DLD1 (cell line): ENCODE results near the gene AP1M1.

Source experiments
- in situ Hi-C: cut with HindIII; loops from 2 replicates; pipeline ENCODE4 v1.10.0; 2017; ENCODE audit warnings: low sequenced_read_pairs

The AP1M1 gene

DNA sequence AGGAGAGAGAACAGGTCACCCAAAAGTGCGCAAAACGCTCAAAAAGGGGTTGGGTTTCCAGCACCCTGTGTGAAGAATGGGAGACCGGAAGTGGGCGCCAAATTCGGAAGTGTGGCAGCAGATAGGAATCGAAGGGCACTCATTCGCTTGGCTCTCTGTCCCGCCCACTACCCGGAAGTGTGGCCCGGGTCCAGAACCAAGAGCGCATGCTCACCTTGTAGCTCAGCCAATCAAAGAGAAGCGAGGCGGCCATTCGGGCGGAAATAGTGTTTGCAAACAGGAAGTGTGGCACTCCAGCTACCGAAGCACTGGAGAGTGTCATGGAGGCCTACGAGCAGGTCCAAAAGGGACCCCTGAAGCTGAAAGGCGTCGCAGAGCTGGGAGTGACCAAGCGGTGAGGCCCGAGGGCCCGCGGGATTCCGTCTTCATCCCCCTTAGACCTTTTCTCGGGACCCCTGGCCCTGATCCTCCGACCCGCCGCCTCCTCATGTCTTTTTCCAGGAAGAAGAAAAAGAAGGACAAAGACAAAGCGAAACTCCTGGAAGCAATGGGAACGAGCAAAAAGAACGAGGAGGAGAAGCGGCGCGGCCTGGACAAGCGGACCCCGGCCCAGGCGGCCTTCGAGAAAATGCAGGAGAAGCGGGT is 12.5 kb upstream of the AP1M1 start, which contains the start of gene FAM32A:
FAM32A (plus strand) TSS at position 288 of the 645 bp plus-strand sequence; CDS start at position 321, 33 bp downstream.
- in situ Hi-C loops = no loop called here

DNA sequence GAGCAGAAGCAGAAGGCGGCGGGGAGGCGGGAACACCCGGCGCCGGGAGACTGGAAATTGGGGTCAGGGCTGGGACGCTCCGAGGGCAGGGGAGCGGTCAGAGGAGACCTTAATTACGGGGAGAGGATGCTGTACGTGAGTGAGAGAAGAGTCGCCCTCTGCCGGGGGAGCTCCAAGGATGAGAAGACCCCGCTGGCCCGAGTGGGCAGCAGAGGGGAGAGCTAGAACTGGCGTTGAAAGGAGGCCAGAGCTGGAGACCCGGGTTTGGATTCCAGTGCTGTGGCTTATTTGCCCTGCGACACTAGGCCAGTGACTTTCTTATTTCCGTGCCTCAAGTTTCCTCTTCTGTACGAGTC is 12.0 kb upstream of the AP1M1 start:
- in situ Hi-C loops = no loop called here

DNA sequence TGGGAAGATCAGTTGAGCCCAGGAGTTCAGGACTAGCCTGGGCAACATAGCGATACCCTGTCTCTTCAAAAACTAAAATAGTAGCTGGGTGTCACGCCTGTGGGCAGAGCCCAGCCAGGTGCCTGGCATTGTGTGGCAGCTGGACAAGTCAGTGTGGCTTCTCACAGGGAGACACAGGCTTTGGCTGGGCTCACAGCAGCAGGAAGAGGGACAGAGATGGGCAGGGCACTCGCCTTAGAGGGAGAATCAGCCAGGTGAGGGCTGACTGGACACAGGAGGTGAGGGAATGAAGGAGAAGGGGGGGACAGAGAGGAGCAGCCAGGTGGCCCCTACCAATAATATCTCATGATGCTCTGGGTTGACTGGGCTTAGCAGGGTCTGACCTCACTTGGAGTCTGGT is 9.2 kb upstream of the AP1M1 start:
- in situ Hi-C loops = no loop called here

DNA sequence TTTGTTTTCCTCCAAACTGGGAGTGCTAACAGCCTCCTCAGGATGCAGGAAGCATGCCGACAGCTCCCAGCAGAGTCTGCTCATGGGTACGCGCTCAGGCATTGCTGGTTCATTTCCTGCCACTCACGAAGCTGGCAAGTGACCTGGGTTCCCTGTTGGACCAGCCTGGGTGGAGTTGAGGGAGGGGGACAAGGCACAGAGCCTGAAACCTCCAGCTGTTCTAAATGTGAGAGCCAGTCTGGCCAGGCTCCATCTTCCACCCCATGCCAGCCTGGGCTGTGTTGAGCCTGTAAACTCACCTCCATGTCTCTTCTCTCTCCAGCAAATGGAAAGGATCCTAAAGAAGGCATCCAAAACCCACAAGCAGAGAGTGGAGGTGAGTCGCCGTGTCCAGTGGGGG is 7.5 kb upstream of the AP1M1 start:
- in situ Hi-C loops = no loop called here

DNA sequence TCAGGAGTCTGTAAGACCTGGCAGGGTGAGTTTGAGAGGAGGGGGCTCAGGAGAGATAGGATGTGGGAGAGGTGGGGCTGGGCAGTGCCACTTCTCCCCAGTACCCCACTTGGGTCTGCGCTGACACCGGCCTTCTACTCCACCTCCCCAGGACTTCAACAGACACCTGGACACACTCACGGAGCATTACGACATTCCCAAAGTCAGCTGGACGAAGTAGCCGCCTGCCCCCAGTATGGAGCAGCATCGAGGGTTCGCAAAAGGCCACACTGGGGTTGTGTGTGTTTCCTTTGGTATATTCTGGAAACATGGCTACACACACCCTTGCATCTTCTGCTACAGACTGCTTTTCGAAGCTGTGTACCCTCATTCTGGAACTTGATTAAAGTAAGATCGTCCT is 7.0 kb upstream of the AP1M1 start:
- in situ Hi-C loops = no loop called here

DNA sequence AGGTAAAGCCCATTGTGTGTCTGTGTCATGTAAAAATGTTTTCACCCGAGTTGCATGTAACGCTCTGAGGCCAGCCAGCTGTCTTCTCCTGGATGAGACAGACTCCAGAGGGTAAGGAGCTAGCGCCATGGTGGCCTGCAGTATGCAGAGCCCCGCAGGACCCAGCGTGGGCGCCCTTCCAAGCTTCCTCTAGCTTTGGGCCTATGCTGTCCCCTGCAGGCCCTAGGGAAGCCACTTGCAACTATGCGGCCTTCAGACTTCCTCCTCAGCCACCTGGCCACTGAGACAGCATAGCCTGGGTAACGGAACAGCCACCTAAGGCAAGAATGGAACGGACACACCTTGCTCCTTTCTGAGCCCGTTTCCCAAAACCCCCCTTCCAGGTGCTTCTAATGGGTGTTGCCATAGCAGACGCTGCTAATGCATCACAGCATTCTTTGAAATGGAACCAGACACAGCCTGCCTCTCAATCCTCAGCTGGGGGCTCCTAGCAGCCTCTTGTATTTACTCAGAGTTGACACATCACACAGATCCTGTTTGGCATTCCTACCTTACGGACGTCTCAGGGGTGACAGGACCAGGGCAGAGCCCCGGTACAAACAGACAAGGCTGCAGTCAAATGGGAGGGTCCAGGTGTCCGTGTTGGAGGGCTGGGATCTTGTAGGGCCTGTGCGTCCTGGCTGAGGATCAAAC is 6.3 kb upstream of the AP1M1 start:
- in situ Hi-C loops = no loop called here

DNA sequence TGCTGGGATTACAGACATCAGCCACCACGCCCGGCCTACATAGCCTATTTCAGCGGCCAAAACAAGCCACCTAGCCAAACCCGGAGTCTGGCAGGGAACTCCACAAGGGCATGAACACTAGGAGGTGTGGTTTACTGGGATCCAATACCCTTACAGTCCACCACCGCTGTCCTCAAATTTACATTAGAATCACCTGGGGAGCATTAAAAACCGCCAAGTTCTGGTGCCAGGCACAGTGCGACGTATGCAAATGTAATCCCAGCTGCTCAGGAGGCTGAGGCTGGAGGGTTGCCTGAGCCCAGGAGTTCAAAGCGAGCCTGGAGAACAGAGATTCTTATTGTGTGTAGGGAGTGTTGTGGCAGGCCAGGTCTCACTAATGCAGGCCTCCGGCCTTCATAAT is 4.2 kb upstream of the AP1M1 start:
- in situ Hi-C loops = no loop called here

DNA sequence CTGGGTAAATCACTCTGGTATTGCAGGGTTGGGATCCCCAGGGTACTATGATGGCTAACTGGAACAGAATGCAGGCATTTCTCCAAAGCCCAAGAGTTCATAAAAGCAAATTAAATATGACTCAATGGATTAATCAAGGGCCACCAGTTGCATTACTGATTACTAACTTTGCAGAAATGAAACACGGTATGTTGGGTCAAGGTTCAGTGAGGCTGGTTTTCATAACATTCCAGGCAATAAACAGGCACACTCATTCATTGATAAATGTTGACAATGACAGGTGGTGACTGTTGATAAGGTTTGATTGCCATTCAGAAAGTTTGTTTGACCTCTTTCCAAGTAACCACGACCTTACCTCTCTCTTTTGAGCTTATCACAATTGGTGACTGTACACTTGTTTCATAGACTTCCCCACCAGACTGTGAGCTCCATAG is 506 bp upstream of the AP1M1 start:
- in situ Hi-C loops = no loop called here

DNA sequence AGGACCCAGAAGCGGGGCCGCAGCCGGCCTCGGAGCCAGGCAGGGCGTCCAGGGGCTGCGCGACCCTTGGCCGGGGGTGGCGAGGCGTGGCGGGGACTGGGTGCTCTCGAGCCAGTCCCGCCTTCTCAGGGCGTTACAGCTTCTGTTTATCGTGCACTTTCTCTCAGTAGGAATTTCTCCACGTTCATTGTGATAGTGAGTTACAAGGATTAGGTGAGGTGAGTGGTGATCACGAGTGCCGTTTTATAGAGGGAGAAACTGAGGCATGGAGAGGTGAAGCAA is 600 bp downstream of the AP1M1 start:
- in situ Hi-C loops = no loop called here

DNA sequence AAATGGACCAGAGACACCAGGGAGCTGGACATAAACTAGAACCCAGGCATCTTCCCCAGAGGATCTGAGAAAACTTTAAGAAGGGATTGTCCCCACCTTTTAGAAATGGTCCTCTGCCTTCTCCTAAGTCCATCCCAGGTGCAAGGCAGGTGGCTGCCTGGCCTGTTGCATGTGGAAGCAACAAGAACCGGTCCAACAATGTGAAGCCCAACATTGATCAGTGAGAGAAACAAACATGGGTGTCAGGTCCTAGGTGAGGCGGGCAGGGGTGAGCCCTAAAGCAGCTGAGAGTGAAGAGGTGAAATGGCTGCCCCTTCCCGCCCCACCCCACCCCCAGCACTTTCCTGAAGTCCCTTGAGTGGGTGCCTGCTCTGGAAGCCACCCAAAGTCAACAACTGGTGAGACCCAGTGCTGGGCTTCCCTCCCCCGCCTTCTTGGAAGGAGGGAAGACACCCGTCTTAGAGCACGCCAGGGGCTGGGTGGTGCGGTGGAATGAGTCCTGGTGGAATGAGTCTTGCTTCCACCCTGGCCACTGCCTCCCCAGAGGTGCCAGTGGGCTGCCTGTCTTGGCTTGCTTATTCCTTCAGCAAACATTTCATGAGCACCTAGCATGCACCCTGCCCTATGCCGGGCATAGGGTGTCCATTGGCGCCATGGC is 1.7 kb downstream of the AP1M1 start:
- in situ Hi-C loops = no loop called here

DNA sequence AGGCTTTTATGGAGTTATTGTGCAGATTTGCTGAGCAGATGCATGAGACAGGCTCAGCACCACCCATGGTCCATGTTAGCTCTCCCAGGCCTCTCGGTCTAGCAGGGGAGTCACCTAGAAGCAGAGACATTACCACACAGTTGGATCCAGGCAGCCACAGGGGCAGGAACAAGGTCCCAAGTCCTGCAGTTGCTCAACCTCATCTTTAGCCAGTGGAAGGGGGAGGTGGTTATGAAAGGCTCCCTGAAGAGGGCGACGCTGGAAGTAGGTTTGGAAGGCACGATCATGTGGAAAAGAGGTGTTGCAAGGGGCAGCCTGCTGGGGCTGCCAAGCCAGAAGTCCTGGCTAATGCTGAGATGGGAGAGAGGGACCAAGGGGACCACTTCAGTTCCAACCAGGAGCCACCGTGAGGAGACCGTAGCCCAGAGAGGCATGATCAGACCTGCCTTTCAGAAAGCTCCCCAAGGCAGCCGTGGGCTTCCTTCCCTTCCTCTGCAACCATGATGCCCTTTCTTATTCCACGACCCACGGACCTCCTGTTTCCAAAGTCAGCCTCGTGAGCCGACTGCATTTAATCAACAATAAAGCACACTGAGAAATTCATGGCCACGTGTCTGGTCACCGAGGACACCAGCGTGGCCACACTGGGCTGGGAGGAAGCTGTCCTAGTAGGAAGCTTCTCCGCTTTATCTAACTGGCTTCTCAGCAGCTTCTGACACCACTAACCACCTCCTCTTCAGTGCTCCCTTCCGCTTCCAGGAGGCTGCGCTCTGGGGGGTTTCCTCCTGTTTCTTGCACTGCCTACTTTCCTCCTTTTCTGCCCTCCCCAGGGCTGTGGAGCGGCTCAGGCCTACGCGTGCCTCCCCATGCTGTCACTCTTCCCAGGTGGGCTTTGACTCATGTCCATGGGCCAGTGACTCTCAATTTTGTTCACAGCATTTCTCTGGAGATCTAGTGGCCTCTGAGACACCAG is 2.6 kb downstream of the AP1M1 start:
- in situ Hi-C loops = loop anchor here (5.0 to 10.0 kb wide), 2 partner anchors 172 to 566 kb away; no protein-coding TSS in a partner anchor

DNA sequence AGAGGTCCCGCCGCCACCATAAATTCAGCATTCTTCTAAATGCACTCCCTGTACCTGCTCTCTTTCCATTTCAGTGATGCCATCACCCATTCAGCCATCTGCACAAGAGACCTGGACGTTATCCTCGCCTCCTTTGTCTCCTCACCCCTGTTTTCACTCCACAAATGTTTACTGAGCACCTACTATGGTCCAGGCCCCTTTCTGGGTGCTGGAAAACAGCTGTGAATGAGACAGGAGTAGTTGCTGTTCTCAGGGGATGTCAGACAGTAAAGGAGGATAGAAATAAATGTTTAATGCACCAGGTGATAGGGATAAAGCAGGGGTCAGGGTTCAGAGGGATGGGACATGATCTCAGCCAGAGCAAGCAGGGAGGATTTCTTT is 3.3 kb downstream of the AP1M1 start:
- in situ Hi-C loops = loop anchor here (5.0 to 10.0 kb wide), 2 partner anchors 171 to 566 kb away; no protein-coding TSS in a partner anchor

DNA sequence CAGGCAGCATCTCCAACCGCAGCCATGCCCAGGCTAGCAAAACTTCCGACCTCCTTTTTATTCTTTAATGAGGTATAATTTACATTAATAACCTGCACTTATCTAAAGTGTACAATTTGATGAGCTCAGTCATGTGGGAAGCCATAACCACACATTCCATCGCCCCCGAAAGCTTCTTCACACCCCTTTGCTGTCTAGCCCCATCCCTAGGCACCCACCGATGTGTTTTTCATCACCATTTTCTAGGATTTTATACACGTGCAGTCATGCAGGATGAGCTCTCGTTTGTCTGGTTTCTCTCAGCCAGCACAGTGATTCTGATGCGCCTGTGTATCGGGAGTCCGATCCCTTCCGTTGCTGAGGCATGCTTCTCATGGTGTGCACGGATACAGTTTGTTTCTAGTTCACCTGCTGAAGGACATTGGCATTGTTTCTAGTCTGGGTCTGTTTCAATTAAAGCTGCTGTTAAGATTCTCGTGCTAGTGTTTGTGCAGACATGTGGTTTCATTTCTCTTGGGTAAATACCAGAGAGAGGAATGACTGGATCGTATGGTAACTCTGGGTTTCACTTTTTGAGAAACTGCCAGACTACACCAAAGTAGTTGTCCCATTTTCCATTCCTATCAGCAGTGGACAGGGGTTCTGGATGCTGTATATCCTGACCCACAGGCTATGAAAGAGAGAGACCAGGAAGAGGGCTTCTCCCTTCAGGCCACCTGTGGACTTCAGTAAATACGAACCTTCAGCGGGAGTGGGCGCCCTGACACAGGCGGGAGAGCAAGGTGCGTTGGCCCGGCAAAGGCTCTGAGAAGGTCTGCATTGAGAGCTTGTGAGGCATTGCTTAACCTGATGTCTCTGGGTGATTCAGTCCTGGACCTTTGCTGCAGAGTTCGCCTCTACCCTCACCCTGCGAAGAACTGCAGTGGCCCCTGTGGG is 4.9 kb downstream of the AP1M1 start:
- in situ Hi-C loops = loop anchor here (5.0 to 10.0 kb wide), 2 partner anchors 170 to 568 kb away; no protein-coding TSS in a partner anchor

DNA sequence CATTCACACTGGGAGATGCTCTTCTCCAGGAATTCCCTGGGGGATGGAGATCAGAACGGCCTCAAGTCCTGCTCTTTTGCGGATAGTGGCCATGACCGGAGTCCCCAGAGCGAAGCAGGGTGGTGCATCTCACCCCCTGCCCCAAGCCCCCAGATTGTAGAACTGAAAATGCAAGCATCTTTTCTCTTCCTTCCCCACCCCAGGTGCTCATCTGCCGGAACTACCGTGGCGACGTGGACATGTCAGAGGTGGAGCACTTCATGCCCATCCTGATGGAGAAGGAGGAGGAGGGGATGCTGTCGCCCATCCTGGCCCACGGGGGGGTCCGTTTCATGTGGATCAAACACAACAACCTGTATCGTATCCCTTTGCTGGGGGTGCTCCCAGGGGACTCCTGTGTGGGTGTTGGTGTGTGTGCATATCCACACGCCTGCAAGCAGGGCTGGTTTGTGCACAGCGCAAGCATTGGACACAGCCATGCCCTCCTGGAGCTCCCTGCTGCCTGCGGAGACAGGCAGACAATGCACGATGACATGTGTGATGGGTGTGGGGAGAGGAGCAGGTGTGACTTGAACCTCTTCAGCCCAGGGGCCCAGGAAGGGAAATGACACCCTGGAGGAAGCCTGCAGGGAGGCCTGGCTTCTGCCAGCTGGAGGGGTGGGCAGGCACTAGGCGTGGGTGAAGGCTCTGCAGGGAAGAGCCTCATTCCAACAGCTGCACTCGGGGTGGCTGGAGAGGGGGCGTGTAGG is 5.7 kb downstream of the AP1M1 start:
- in situ Hi-C loops = loop anchor here (5.0 to 10.0 kb wide), 2 partner anchors 169 to 569 kb away; no protein-coding TSS in a partner anchor

DNA sequence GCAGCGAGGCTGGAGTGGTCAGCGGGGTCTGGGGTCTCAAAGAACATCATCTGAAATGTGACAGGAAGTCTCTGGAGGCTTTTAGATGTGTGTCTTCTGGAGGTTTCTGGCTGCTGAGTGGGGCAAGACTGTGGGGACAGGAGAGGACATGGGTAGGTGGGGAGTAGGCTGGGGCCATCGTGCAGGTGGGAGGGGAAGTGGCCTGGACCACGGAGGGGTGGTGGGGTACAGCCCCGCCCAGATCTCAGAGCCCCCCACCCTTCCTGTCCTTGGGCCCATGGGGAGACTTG is 6.2 kb downstream of the AP1M1 start:
- in situ Hi-C loops = loop anchor here (5.0 to 10.0 kb wide), 2 partner anchors 168 to 569 kb away; no protein-coding TSS in a partner anchor

DNA sequence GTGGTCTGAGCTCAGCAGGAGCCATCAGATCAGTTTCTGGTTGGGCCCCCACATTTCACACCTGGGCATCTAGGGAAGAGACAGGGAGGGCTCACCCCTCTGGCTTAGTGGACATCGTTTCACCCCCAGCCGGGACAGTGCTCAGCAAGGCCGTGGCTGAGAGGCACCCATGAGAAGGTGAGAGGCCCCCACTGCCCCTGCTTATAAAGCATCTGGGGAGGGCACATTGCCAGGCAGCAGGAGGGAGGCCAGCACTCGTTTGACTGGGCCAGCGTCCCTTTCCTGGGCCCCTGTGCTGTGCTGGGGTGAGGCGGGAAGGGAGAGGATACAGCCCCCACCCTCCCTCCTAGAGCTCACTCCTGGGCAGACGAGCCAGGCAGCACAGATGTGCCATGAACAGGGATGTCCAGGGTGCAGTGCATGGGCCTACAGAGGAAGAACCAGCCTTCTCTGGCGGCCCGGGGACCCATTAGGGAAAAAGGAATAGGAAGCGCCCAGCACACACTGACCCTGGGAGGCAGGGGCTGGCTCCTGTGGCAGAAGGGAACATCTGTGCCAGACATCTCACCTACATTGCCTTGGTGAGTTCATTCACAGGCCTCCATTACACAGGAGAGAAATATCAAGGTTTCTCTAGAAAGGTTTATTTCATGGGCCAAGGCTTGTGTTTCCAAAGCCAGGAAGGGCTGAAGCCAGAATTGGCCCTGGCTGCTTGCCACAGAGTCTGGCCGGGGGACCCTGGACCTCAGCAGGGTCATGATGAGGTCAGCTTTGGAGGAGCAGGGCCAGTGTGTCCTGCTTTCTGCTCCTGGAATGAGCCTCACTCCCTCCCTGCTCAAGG is 7.7 kb downstream of the AP1M1 start:
- in situ Hi-C loops = loop anchor here (10.0 kb wide), 1 partner anchor 571 kb away; no protein-coding TSS in a partner anchor

DNA sequence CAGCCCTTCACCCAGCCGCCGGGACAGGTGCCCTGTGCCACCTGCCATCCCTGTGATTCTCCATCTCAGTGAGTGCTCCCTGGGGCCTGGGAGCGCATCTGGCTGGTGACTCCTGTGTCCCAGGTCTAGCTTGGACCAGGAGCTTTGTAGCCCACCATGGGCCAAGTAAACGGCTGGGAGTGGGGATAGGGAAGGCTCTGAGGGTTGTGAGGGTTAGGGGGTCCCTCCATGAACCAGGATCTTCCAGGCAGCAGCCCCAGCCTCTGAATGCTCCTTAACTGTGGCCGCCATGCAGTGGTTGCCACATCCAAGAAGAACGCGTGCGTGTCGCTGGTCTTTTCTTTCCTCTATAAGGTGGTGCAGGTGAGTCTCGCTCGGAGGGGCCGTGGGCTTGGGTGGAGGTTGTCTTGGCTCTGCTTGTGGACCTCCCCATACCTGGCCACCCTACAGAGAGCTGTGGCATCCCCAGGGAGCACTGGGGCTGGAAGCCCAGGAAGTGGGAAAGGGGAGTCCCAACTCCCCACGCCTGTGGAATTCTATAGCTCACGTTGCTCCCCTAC is 8.4 kb downstream of the AP1M1 start:
- in situ Hi-C loops = loop anchor here (10.0 kb wide), 1 partner anchor 571 kb away; no protein-coding TSS in a partner anchor

DNA sequence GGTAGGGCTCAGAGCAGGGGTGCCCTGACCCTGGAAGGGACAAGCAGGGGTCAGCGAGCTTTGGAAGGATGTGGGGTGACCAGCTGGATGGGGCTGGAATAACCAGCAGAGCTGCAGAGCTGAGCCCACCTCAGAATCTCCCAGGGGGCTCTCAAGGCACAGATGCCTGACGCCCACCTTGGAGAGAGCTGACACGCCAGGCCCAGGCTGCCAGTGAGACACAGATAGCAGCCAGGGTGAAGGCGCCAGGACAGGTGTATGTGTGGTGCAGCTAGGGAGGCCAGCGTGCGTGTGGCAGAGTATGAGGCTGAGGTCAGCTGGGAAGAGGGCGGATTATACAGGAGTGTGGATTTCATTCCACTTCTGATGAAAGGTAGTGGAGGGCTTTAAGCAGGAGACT is 8.9 kb downstream of the AP1M1 start:
- in situ Hi-C loops = loop anchor here (10.0 kb wide), 1 partner anchor 572 kb away; no protein-coding TSS in a partner anchor
